ENCODE data around the gene MYPOP. TPM values are rescaled to one million over a fixed set of nuclear protein-coding genes. Genes with fewer than 3 reads are reported as not detected.
A peak's percentile ranks its signal among the peaks of the same experiment; 100 is the strongest.

MYPOP gene
- total RNA-seq, 1 experiment from 2014 or later: 10.8 TPM

- no peaks in the 10 kb centered on the region for H4K20me1 ChIP-seq (ENCODE audit: insufficient read depth)
- H3K4me1 ChIP-seq (ENCODE audit: control insufficient read depth in 1 of 2, insufficient read depth in 2 of 2, low read length in 2 of 2): peaks cover 5 to 14% of the 10 kb centered on the region in 2 experiments; a peak in 3 of 4 replicates
- POLR2A ChIA-PET: no interaction called here
- CTCF ChIA-PET: no interaction called here
- peaks cover 10% of the 10 kb centered on the region for H3K79me2 ChIP-seq (ENCODE audit: insufficient read depth, low read length)
- no peaks in the 10 kb centered on the region for H3K27me3 ChIP-seq (ENCODE audit: insufficient read depth, low read length)
- H3K4me2 ChIP-seq (ENCODE audit: low read length): no peak overlapping the region
- BruUV-seq (replicated peaks): no TSS peak
- H2AFZ ChIP-seq (ENCODE audit: low read depth, low read length, poor library complexity, severe bottlenecking): no peak overlapping the region
- no peaks in the 10 kb centered on the region for H3K9me2 ChIP-seq (ENCODE audit: insufficient read depth)
- H3K36me3 ChIP-seq (ENCODE audit: control insufficient read depth in 1 of 2, insufficient read depth in 2 of 2, low read length in 2 of 2): no peaks in the 10 kb centered on the region
- ATAC-seq: no peak
- no peak for DNase-seq (ENCODE audit: low read depth, low spot score)
- no peak overlapping the region for H3K9ac ChIP-seq (ENCODE audit: low read length)
- no peak for TF ChIP-seq SIN3A (IDR thresholded peaks at IDR 0.05; ENCODE audit: low read depth)
- TF ChIP-seq ZNF274 (IDR thresholded peaks at IDR 0.05; ENCODE audit: low read depth, low read length): no peak
- no peak for TF ChIP-seq JUND (IDR thresholded peaks at IDR 0.05)
- no peak for TF ChIP-seq POLR2AphosphoS5 (IDR thresholded peaks at IDR 0.05; ENCODE audit: low read depth, low read length)
- no peak overlapping the region for H3K27ac ChIP-seq (ENCODE audit: low read depth, low read length)
- intact Hi-C loops (cut with micrococcal nuclease): no loop called here
- RAD21 ChIA-PET (ENCODE audit: low non-redundant PET in 1 of 2, low total read pairs in 2 of 2, uncharacterized antibody in 2 of 2, unreplicated experiment in 2 of 2): no interaction called here
- H3K9me3 ChIP-seq (ENCODE audit: control insufficient read depth in 1 of 2, insufficient read depth in 1 of 2, low read depth in 1 of 2, low read length in 2 of 2): no peaks in the 10 kb centered on the region
- no peak overlapping the region for H3K4me3 ChIP-seq (replicated peaks in 1 of 2; ENCODE audit: low read depth in 1 of 2, low read length in 2 of 2)
Measured at GRCh38 chr19:45889210-45889885, 13.1 kb downstream of the MYPOP start.

GRCh38 chr19:45887200-45887710 is 15.2 kb downstream of the MYPOP start:
- DNase-seq (ENCODE audit: low read depth, low spot score) (no peak), ATAC-seq (no peak)
- Histone ChIP-seq H3K27me3 (ENCODE audit: insufficient read depth, low read length) (no peaks in the 10 kb centered on the region), H3K36me3 (ENCODE audit: control insufficient read depth in 1 of 2, insufficient read depth in 2 of 2, low read length in 2 of 2) (no peaks in the 10 kb centered on the region), H3K79me2 (ENCODE audit: insufficient read depth, low read length) (peaks cover 15% of the 10 kb centered on the region), H3K4me2 (ENCODE audit: low read length) (peak overlapping the region; percentile 89), H4K20me1 (ENCODE audit: insufficient read depth) (no peaks in the 10 kb centered on the region), H3K9ac (ENCODE audit: low read length) (peak overlapping the region; percentile 82), H3K4me3 (replicated peaks in 1 of 2; ENCODE audit: low read depth in 1 of 2, low read length in 2 of 2) (peak overlapping the region; percentile 71 to 75), H3K9me3 (ENCODE audit: control insufficient read depth in 1 of 2, insufficient read depth in 1 of 2, low read depth in 1 of 2, low read length in 2 of 2) (no peaks in the 10 kb centered on the region), H2AFZ (ENCODE audit: low read depth, low read length, poor library complexity, severe bottlenecking) (no peak overlapping the region), H3K27ac (ENCODE audit: low read depth, low read length) (peak overlapping the region; percentile 91), H3K4me1 (ENCODE audit: control insufficient read depth in 1 of 2, insufficient read depth in 2 of 2, low read length in 2 of 2) (peaks cover 12 to 33% of the 10 kb centered on the region in 2 experiments), H3K9me2 (ENCODE audit: insufficient read depth) (no peaks in the 10 kb centered on the region)
- POLR2A ChIA-PET: interaction anchor here (1.2 kb wide), 2 partner anchors 17 to 24 kb away, joined by 3 to 6 read pairs; partner anchors contain the start of gene FOXA3
- TF ChIP-seq EZH2 (IDR thresholded peaks at IDR 0.05) (no peak), SIN3A (IDR thresholded peaks at IDR 0.05; ENCODE audit: low read depth) (no peak), ATF3 (IDR thresholded peaks at IDR 0.05) (no peak), CEBPB (IDR thresholded peaks at IDR 0.05; ENCODE audit: low read depth) (no peak; the same call in none of the 2 replicates), ZFX (IDR thresholded peaks at IDR 0.05) (0 out of 2 replicates have a peak, but pooled peaks have one; percentile 13)
- TSS peak; percentile 87 for BruUV-seq (replicated peaks)
- RAD21 ChIA-PET (ENCODE audit: low non-redundant PET in 1 of 2, low total read pairs in 2 of 2, uncharacterized antibody in 2 of 2, unreplicated experiment in 2 of 2): interaction anchor here in 1 of 2 experiments (1.0 kb wide), 1 partner anchor 15 kb away, joined by 3 read pairs; the partner anchor contains the start of gene MYPOP
- CTCF ChIA-PET: interaction anchor here (1.3 kb wide), 1 partner anchor 118 kb away, joined by 5 read pairs; no protein-coding TSS in a partner anchor
- intact Hi-C loops (cut with micrococcal nuclease): loop anchor here (2.0 kb wide), 1 partner anchor 16 kb away; the partner anchor contains the start of gene MYPOP
